NK-92 (cell line): ENCODE data around the gene MEAK7.

Experiments
- DNase-seq: peaks from one replicate; lab custom pipeline; 2025; ENCODE audit not compliant: unreplicated experiment; lab: John Stamatoyannopoulos, UW

The MEAK7 gene, protein sequence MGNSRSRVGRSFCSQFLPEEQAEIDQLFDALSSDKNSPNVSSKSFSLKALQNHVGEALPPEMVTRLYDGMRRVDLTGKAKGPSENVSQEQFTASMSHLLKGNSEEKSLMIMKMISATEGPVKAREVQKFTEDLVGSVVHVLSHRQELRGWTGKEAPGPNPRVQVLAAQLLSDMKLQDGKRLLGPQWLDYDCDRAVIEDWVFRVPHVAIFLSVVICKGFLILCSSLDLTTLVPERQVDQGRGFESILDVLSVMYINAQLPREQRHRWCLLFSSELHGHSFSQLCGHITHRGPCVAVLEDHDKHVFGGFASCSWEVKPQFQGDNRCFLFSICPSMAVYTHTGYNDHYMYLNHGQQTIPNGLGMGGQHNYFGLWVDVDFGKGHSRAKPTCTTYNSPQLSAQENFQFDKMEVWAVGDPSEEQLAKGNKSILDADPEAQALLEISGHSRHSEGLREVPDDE

DNA sequence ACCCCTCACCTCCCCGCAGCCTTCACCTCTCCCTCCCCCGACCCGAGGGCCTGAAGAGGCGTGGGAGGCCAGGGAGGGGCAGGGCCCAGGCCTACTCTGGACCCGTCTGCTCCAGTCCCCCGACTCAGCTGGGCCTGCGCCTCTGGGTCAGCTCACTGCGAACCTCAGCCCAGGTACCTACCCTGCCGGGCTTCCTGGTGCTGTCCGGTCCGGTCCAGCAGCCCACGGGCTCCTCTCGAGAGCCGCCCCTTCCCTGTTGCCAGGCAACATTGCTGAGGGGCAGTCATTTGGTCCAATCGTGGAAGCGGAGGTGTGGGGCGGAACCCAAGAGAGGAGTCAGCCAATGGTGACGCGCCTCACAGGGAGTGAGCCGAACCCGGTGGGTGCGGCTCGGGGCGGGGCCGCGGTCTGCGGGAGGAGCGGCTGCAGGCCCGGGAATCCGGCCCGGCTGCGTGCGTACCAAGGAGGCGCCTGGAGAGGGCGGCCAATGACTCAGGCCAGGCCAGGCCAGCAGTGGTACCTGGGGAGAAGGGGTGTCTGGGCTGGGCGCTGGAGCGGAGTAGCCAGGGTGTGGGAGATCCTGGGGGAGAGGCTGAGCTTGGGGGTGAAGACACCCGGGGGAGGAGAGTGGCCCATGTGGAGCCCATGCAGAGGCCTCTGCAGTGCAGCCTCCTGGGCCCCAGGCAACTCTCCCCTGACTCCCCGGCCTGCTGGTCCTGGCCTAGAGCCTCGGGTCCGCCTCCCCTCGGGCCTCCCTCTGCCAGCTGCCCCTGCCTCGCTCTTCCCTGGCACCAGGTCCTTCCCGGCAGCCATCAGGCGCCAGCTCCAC, at the start of gene MEAK7:
TSS of gene MEAK7 (minus strand) at position 240 of the 829 bp plus-strand sequence. CDS start 6,573 bp downstream, outside the sequence.
- DNase-seq, result peak; percentile 82

DNA sequence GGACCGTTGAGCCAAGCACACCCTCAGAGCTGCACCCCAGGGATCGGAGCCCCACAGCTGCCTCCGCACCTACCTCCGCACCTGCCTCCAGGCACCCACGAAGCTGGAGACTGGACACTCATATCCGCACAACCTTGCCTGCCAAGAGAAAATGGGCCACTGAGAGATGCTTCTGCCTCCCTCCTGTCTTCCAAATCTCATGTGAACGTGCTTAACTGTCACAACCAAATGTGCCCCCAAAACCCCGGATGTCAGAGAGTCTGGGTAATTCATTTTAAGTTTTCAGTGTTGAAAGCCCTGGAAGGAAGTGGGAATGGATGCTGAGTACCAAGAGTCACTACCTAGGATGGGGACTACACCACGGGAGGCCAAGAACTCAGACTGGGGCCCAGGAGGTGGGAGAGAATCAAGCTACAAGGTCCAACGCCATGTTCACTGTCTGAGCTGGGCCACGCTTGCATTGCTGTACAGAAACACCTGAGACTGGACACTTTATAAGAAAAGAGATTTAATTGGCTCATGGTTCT, 49.5 kb upstream of the MEAK7 start:
- no peak for DNase-seq

DNA sequence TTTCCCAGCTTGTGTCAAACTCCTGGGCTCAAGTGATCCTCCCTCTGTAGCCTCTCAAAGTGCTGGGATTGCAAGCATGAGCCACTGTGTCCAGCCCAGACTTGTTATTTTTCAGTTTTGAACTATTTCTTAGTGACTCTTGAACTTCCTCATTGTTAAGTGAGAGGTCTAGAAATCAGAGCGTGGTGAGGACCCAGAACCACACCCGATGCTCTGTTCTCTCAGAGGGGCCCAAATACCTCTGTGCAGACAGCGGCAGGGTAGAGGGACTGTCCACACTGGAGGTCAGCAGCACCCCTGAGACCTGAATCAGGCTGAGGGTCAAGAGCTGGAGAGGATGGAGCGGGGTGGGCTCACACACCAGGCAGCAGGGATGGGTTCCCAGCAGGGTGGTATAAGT, 47.7 kb upstream of the MEAK7 start:
- DNase-seq, result no peak

DNA sequence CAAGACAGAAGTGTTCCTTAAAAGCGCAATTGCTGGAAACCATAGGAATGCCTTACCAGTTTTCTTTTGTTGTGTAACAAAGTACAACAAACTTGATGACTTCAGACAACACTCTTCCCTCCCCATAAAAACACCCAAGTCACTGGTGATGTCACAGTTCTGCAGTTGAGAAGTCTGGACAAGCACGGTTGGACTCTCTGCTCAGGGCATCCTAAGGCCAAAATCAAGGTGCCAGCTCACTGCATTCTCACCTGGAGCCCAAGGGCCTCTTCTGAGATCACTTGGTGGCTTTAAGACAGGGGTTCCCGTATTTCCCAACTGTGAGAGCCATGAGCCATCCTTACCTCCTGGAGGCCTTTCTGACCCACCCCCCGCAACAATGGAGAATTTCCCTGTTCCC, 45.6 kb upstream of the MEAK7 start:
- no peak for DNase-seq

DNA sequence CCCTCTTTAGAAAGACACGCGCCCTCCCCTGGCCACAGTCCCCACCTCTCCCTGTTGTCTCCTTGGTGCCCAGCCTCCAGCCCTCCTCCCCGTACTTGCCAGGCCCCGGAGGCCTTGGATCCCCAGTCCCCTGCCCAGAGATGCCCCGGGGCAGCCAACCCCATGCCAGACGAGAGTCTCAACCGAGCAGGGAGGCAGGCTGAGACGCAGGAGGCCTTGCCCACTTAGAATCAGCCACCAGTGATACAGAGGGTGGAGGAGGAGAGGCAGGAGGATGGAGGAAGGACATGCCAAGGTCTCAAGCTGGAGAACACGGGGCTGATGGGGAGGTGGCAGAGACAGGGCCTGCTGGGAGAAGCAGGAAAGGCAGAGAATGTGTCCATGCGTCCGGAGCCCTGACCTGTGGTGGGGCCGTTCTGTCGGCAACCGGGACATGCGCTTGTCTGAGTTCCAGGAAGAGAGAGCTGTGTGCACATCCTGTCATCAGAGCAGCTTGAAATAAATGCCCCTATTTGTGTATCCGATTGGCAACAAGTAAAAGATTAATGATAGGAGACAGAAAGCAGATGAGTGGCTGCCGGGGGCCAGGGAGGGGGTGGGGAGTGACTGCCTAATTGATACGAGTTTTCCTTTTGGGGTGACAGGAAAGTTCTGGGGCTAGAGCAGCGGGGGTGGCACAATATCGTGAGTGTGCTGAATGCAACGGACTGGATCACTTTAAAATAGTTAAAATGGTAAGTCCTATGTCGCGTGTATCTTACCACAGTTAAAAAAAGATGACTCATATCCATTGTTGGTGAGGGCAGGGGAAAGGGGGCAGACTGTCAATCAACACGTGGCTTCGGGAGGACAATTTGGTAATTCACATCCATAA, 44.7 kb upstream of the MEAK7 start:
- DNase-seq, result no peak

DNA sequence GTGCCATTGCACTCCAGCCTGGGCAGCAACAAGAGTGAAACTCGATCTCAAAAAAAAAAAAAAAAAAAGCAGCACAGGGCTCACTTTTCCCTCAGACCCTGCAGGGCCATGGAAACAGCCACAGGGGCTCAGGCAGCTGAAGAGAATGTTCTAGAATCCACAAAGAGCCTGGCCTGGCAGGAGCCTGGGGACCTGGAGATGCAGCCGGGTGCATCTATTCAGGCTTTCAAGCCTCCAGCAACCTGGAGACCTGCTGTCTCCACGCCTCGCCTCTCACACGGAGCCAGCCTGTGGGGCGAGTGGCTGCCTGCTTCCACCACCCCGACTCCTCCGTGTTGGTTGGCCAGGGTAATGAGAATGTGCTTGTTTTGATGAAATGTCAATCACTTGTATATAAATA, 44.0 kb upstream of the MEAK7 start:
- DNase-seq, result no peak

DNA sequence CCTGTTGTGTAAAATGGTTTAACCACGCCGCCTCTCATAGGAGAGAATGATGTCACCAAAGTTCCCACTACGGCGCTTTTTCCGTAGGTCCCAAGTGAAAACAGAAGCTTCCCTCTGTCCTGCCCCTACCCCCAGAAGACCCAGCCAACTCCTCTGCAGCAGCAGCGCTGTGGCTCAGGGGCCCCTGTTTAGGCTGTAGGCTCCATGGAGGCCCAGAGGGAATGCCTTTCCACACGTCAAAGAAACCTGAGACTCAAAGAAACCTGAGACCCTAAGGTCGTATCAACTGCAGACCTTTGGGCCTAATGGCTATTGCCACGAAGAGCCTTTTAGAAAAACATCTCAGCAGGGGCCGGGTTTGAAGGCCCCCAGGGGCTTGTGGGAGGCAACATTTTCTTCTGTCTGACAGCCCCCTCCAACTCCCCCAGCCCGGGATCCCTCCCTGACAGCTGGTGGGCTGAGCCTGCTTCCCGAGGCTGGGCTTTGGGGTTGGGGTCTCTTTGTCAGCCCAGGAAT, 43.1 kb upstream of the MEAK7 start:
- DNase-seq, result no peak

DNA sequence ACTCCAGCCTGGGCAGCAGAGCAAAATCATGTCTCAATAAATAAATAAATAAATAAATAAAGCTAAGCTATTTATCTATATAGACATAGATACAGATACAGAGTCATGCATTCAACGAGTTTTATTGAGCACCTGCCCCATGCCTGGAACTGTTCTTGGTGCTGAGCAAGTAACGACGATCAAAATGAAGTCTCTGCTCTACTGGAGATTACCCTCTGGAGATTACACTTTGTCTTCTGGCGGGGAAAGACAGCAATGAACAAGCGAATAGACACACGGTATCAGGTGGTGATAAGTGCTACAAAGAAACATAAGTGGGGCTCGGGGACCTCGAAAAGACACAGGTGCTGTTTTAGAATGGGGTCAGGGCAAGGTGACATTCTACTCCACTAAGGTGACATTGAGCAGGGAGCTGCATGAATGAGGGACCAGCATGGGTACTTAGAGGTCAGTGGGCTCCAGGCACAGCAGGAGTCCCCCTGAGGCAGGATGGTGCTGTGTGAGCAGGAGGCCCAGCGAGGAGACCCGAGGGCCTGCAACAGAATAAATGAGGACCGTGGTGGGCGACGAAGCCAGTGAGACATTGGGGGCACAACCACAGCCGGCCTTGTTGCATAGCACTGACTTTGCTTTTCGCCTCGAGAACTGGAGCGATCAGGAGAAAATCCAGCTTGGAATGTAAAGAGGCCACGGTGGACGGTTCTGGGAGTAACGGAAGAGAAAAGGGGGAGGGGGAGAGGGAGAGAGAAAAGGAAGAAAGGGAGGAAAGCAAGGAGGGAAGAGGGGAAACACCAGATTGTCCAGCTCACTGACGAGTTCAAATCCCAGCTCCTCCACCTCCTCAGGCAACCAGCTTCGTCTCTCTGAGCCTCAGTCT, 42.4 kb upstream of the MEAK7 start:
- no peak for DNase-seq

DNA sequence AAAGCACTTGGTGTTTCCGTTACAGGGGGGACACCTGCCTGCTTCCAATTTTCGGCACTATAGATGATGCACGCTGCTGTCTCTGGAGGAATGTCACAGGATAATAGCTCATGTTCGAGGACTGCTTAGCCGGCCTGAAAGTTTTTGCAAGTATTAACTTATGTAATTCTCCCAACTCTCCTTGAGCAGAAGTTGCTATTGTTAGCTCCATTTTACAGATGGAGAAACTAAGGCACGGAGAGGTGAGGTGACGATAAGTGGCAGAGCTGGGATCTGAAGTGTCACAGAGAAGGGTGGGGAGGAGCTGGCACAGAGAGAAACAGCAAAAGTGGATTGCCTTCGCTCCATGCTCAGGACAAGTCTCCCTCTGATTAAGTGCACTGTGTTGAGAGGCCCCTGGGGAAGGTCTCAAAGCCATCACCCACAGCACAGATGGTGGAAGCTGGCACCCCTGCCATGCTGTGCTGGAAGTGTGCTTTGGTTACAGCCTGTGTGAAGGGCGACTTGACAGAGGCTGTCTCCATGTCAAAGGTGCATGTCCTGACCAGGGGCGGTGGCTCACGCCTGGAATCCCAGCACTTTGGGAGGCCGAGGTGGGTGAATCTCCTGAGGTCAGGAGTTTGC, 40.8 kb upstream of the MEAK7 start:
- no peak for DNase-seq

DNA sequence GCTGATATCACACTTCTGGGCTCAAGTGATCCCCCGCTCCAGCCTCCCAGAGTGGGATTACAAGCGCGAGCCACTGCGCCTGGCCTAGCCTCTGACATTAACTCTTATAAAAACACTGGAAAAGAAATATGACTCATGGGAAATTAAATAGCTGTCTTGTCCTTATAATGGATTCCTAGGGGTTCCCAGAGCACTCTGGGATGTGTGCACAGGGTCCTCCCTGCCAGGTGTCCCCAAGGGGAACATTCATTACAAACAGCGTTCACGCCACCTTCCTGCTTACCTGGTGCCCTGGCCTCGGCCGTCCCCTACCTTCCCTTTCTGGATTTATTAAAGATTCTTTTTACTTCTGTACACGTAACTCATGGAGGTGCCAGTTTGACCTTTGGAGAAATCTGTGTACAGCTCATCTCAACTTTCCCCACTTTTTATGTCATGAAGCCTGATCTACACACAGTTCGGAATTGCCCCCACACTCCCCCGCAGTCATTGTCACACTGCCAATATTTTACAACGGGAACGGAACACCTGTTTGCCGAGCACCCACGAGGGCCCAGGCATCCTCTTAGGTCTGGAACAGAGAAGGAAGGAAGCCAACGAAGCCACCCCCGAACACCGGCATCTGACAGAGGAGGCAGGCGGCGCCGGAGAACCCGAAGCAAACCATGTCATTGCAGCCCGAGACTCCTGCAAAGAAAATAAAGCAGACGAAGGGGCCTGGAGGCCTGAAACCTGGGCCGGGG, 39.7 kb upstream of the MEAK7 start:
- no peak for DNase-seq

DNA sequence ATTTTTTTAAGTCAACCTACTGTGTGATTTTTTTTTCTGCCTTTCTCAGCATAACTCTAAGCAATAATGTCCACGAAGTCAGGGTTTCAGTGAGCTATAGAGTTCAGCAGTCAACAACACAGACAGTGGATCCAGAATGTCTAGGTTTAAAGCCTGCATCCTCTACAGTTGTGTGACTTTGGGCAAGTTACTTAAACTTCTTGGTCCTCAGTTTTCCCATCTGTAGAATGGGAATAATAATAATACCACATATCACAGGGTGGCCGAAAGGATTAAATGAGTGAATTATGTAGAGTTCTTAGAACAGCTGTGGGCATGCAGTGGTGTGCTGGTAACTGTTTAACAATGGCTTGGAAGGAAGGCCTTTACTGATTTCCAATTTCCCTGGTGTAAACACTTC, 38.8 kb upstream of the MEAK7 start:
- DNase-seq, result no peak

DNA sequence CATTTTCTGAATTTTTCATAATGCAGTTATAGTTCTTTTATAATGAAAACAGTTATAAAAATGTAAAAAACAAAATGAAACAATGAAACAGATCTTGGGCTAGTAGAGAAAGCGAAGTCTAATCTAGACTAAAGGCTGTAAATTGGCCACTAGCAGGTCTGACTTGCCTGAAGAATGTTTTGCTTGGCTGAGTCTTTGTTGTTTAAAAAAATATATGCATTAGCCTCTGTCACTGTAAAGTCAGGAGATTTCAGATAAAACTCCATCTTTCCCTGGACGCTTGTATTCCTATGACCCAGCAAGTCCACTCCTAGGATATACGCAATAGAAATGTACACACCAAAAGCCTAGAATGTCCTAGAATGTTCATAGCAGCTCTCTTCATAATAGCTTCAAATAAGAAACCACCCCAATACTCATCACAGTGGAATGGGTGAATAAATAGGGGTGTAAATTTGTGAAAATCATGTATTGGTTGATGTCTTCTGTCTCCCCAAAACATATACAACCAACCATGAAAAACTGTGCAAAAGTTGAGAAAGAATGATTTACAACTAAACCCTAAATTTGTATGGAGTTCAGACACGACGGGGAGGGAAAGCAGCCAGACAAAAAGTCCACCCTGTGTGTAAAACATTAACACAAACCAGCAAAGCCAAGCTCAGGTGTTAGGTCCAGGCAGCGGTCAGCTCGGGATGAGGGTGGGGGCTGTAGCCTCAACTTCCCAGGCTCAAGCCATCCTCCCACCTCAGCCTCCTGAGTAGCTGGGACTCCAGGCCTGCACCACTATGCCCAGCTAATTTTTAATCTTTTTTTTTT, 37.7 kb upstream of the MEAK7 start:
- no peak for DNase-seq

DNA sequence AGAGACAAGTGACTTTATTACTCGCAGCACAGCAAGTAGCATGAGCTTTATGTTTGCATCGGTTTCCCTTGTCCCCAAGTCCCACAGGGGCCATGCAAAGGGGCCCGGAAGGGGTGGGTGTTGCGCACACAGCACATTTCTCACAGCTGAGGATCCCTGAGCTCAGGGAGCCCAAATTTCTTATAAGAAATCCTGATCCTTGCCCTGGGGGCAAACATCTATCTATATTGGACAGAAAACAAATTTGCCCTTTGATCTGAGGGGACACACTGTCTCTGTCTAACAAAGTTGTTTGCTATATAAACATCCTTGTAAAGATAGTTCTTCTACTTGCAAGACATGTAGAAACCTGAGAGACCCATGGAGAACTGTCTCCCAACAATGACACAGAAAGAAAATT, 35.7 kb upstream of the MEAK7 start:
- DNase-seq, result no peak

DNA sequence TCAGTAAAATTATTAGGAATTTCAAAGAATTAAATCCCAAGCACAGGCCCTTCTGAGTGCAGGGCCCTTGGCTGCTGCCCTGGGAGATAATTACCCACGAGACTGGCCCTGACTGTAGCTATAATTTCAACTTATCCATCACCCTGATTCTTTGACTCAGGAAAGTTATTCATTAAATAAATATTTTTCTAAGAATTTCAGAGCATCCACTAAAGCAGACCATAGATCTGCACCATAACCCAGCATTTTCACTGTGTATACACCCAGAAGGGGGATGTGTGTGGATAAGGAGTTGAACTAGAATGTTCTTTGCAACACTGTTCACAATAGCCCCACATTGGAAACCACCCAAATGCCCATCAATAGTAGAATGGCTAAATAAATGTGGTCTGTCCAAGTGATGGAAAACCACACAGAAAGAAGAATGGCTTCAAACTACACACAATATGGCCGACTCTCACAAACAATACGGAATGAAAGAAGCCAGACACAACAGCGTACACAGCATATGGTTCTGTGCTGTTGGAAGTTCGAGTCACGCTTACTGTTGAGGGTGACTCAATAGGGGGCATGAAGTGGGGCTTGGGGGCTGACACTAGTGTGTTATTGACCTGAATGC, 33.9 kb upstream of the MEAK7 start:
- DNase-seq, result no peak

DNA sequence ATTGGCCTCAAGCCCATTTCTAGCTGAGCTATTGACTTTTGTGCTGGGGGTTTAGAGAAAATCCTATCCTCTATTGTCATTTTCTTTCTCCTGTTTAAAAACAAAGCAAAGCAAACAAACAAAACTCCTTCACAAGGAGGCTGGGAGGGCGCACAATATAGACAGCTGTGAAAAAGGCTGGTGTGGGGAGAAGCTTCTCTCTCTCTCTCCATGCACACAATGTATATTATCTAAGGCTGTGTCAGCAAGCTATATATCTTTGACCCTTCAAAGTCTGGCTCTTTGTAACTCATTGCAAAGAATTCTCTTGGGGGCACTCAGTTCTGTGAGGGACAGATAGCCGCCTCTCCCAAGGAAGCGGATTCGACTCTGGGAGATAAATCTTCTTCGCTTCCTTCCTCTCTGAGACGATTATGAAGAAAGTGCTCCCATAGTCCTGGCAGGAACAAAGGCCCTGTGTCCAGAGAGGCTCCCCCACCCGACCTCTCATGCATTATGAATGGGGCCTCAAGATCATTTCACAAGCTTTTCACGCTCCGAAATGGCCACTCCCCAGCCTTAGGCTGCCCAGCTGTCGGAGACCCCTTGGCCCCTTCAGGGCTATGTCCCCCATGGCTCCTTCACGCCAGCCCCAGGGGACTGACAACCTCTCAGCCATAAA, 33.2 kb upstream of the MEAK7 start:
- DNase-seq, result no peak

DNA sequence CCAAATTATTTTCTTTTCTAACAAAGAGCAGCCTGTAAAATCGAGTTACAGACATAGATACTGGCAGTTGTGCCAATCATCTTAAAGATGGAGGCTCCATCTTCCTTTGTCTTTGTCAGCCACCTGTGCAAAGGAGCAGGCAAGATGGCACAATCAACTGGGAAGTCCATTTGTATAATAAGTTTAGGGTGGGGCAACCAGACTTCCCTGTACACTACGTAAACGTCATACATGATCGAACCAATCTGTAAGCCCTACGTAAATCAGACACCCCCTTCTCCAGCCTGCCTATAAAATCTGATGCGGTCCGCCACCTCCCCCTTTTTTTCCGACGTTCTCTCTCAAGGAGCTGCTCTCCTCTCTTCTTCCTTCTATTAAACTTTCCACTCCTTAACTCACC, 31.4 kb upstream of the MEAK7 start:
- no peak for DNase-seq

DNA sequence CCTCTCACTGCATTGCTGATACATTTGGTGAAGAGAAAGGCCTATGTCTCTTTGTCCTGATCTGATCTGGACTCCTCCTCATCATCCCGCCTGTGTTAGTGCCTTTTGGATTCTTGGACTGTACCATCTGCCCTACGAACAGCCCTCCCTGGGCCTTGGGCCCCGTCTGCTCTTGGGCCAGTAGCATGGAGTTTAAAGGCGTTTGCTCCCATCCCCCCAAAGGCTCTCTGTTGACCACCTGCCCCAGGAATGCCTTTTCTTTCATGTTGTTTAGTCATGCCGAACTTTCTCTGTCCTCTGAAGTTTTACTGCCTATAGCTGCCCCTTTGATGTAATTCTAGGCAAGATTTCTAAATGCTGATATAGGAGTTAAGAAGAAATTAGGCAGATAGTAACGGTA, 30.9 kb upstream of the MEAK7 start:
- no peak for DNase-seq
